ENCODE results near the gene DNAJC27.

DNA sequence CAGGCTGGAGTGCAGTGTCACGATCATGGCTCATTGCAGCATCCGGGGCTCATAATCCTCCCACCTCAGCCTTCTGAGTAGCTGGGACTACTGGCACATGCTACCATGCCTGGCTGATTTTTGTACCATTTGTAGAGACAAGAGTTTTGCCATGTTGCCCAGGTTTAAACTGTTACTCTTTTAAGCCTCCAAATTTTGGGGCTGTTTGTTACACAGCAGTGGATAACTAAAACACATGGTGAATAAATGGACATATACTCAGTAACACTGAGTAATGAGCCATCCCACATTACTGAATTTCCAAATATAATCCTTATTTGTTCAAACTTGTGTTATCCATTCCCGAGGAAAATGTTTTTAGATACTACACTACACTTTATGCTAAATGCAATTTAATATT lies 61.5 kb downstream of the DNAJC27 start:
- TF ChIP-seq ADNP (tag; IDR thresholded peaks at IDR 0.05), result no peak
- no peak for TF ChIP-seq SIN3B (IDR thresholded peaks at IDR 0.05; ENCODE audit: low read depth)
- no peak for TF ChIP-seq ZSCAN32 (CRISPR knock-in tag; IDR thresholded peaks at IDR 0.05)
- TF ChIP-seq ATF1 (CRISPR knock-in tag; IDR thresholded peaks at IDR 0.05), result no peak
- TF ChIP-seq ATF1 (tag; IDR thresholded peaks at IDR 0.05), result no peak
- TF ChIP-seq, protein P1, sequence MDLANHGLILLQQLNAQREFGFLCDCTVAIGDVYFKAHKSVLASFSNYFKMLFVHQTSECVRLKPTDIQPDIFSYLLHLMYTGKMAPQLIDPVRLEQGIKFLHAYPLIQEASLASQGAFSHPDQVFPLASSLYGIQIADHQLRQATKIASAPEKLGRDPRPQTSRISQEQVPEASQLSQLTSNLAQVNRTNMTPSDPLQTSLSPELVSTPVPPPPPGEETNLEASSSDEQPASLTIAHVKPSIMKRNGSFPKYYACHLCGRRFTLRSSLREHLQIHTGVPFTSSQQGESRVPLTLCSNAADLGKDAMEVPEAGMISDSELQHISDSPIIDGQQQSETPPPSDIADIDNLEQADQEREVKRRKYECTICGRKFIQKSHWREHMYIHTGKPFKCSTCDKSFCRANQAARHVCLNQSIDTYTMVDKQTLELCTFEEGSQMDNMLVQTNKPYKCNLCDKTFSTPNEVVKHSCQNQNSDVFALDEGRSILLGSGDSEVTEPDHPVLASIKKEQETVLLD (IDR thresholded peaks at IDR 0.05), result no peak
- TF ChIP-seq, protein P2, sequence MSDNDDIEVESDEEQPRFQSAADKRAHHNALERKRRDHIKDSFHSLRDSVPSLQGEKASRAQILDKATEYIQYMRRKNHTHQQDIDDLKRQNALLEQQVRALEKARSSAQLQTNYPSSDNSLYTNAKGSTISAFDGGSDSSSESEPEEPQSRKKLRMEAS (CRISPR knock-in tag; IDR thresholded peaks at IDR 0.05), result no peak
- no peak for TF ChIP-seq SMARCC2 (IDR thresholded peaks at IDR 0.05; ENCODE audit: low read depth)
- no peak for TF ChIP-seq LEF1 (IDR thresholded peaks at IDR 0.05)
- TF ChIP-seq MXI1 (IDR thresholded peaks at IDR 0.05; ENCODE audit: low read depth, low read length), result no peak
- TF ChIP-seq FOXP1 (CRISPR knock-in tag; IDR thresholded peaks at IDR 0.05), result no peak
- no peak for TF ChIP-seq RAD51 (IDR thresholded peaks at IDR 0.05; ENCODE audit: borderline replicate concordance, low read depth)
- TF ChIP-seq, protein P3, sequence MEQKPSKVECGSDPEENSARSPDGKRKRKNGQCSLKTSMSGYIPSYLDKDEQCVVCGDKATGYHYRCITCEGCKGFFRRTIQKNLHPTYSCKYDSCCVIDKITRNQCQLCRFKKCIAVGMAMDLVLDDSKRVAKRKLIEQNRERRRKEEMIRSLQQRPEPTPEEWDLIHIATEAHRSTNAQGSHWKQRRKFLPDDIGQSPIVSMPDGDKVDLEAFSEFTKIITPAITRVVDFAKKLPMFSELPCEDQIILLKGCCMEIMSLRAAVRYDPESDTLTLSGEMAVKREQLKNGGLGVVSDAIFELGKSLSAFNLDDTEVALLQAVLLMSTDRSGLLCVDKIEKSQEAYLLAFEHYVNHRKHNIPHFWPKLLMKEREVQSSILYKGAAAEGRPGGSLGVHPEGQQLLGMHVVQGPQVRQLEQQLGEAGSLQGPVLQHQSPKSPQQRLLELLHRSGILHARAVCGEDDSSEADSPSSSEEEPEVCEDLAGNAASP (IDR thresholded peaks at IDR 0.05), result no peak

Data from K562 (cell line).